Measurements from ENCODE around the gene RERG. TPM values are rescaled to one million over a fixed set of nuclear protein-coding genes. Genes with fewer than 3 reads are reported as not detected.

RERG gene
- total RNA-seq, 1 donor from 2014 or later: 19.6 TPM

DNA sequence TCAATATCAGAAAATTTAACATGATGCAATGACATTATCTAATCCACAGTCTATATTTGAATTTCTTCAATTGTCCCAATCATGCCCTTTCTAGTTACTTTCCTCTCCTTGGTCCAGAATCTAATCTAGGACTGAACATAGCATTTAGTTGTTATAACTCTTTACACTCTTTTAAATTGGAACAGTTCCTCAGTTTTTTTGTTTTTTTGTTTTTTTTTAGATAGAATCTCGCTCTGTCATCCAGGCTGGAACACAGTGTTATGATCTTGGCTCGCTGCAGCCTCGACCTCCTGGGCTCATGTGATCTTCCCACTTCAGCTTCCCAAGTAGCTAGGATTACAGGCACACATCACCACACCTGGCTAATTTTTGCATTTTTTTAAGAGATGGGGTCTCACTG is 63.1 kb downstream of the RERG start:
- ATAC-seq (no peak), DNase-seq (no peak)
- Histone ChIP-seq H3K27ac (no peak overlapping the region), H3K9me3 (no peaks in the 10 kb centered on the region), H3K27me3 (no peaks in the 10 kb centered on the region), H3K36me3 (no peaks in the 10 kb centered on the region), H3K4me1 (peaks cover 13% of the 10 kb centered on the region), H3K4me3 (no peak overlapping the region)
- TF ChIP-seq, protein P1, sequence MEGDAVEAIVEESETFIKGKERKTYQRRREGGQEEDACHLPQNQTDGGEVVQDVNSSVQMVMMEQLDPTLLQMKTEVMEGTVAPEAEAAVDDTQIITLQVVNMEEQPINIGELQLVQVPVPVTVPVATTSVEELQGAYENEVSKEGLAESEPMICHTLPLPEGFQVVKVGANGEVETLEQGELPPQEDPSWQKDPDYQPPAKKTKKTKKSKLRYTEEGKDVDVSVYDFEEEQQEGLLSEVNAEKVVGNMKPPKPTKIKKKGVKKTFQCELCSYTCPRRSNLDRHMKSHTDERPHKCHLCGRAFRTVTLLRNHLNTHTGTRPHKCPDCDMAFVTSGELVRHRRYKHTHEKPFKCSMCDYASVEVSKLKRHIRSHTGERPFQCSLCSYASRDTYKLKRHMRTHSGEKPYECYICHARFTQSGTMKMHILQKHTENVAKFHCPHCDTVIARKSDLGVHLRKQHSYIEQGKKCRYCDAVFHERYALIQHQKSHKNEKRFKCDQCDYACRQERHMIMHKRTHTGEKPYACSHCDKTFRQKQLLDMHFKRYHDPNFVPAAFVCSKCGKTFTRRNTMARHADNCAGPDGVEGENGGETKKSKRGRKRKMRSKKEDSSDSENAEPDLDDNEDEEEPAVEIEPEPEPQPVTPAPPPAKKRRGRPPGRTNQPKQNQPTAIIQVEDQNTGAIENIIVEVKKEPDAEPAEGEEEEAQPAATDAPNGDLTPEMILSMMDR (IDR thresholded peaks at IDR 0.05): no peak
- intact Hi-C loops (cut with DNase I): no loop called here

DNA sequence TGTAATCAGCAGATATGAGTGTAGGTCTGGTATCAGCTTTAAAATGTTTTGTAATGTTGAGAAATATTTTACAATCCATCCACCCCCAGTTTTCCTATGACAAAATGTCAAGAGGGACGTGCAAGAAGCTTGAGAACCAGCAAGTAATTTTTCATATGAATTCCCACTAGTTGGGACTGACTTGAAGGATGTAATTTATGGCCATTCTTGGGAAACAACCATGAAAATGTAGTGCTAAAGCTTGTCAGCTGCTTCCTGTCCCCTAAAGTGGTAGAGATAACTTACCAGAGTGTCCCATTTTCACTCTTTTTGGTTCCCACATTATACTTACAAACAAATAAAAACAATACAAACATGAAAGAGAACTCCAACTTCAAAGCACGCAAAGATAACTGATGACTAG is 63.9 kb downstream of the RERG start:
- ATAC-seq (no peak), DNase-seq (no peak)
- no peaks in the 10 kb centered on the region for H3K9me3 ChIP-seq
- intact Hi-C loops (cut with DNase I): no loop called here
- H3K27me3 ChIP-seq: no peaks in the 10 kb centered on the region
- peaks cover 13% of the 10 kb centered on the region for H3K4me1 ChIP-seq
- H3K4me3 ChIP-seq: no peak overlapping the region
- no peaks in the 10 kb centered on the region for H3K36me3 ChIP-seq
- TF ChIP-seq, protein P1 (IDR thresholded peaks at IDR 0.05): no peak
- H3K27ac ChIP-seq: no peak overlapping the region

DNA sequence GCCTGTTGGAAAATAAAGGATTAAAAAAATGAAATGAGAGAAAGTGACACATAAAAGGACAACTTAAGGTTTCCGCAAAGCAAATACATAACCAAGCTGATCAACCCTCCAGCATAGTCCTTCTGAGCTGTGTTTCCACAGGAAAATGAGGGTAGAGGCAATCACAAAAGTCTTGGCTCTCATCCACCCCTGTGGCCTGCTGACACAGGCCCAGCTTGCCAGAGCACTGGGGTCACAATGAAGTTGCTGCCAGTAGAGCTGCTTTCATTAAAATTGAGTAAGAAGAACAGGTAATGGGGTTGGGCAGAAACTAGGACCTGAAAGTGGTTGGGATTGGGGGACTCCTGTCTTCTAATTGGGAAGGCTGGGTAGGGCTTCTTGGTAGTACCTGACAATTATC is 65.9 kb downstream of the RERG start:
- no peak for DNase-seq
- H3K4me1 ChIP-seq: peaks cover 20% of the 10 kb centered on the region
- intact Hi-C loops (cut with DNase I): no loop called here

DNA sequence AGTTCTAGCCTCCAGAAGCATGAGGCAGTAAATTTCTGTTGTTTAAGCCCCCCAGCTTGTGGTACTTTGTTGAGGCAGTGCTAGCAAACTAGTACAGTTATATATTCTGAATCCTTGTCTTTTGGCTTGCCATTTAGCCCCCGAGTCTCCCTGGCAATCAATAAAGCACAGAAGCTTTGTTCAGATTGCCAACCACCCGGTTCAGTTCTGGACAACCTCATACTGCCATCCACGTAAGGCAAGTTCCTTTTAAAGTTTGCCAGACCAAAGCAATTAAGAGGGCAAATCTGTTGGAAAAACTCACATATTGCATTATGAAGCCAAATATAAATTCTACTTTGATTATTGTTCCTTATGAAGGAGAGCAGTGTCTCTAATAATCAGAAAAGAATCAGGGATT is 67.1 kb downstream of the RERG start:
- Histone ChIP-seq H3K4me1 (peaks cover 20% of the 10 kb centered on the region), H3K4me3 (no peak overlapping the region)
- ATAC-seq: no peak

More for the DNA sequence above, 65.9 kb downstream of the RERG start:
- no peak for ATAC-seq
- Histone ChIP-seq H3K27me3 (no peaks in the 10 kb centered on the region), H3K9me3 (no peaks in the 10 kb centered on the region), H3K4me3 (no peak overlapping the region), H3K36me3 (no peaks in the 10 kb centered on the region), H3K27ac (peak overlapping the region; percentile 43)
- TF ChIP-seq, protein P1 (IDR thresholded peaks at IDR 0.05): no peak

DNA sequence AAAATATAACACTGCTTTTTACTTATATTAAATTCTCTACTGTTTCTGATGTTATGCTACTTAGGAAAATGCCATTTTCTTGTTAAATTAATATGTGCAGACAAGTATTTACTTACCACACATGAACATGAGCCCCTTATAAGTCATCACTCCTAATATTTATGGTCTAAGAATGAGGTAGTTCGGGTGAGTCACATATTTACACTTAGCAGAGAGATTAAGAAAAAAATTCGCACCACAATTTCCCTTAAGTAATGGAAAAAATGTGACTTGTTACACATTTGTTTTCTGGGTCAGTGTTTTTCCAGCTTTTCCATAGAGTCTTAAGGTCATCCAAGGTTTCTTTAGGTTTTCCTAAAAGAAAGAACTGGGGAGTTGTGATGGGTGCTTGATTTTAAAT is 68.3 kb downstream of the RERG start:
- no peak for ATAC-seq
- Histone ChIP-seq H3K27ac (peak overlapping the region; percentile 27), H3K27me3 (no peaks in the 10 kb centered on the region), H3K4me1 (peaks cover 20% of the 10 kb centered on the region), H3K9me3 (no peaks in the 10 kb centered on the region), H3K4me3 (no peak overlapping the region), H3K36me3 (no peaks in the 10 kb centered on the region)
- intact Hi-C loops (cut with DNase I): no loop called here
- DNase-seq: no peak
- TF ChIP-seq, protein P1 (IDR thresholded peaks at IDR 0.05): no peak

More for the DNA sequence above, 67.1 kb downstream of the RERG start:
- no peaks in the 10 kb centered on the region for H3K9me3 ChIP-seq
- DNase-seq: no peak
- H3K27me3 ChIP-seq: no peaks in the 10 kb centered on the region
- intact Hi-C loops (cut with DNase I): no loop called here
- H3K27ac ChIP-seq: no peak overlapping the region
- TF ChIP-seq, protein P1 (IDR thresholded peaks at IDR 0.05): no peak
- H3K36me3 ChIP-seq: no peaks in the 10 kb centered on the region

DNA sequence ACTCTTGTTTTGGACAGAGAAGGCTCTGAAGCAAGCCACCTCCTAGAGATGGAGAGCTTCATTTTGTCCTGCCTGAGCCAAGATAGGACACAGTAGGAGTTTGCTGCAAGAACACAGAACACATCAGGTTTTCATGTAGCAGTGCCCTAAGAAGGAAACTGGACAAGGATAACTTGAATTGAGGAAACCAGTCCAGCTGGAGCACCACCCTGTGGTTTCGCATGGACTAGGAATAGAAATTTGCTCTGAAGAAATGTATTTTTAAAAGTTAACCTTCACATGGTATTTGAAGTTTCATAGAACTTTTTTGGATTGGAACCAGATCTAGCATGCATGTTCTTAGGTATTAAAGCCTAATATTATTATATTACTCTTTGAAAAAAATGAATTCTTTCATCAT is 68.8 kb downstream of the RERG start:
- no peaks in the 10 kb centered on the region for H3K9me3 ChIP-seq
- ATAC-seq: peak; percentile 27
- intact Hi-C loops (cut with DNase I): no loop called here
- H3K4me3 ChIP-seq: no peak overlapping the region
- TF ChIP-seq, protein P1 (IDR thresholded peaks at IDR 0.05): peak; percentile 26
- peak overlapping the region; percentile 27 for H3K27ac ChIP-seq
- H3K4me1 ChIP-seq: peaks cover 20% of the 10 kb centered on the region
- no peaks in the 10 kb centered on the region for H3K27me3 ChIP-seq
- no peaks in the 10 kb centered on the region for H3K36me3 ChIP-seq
- DNase-seq: no peak

Data from upper lobe of right lung (tissue), 1 donor.